Stimulated activated CD4-positive, alpha-beta T cell treated with anti-CD3 and anti-CD28 coated beads, Interleukin-12 subunit alpha, Interleukin-12 subunit beta, amount 100 ng/mL, for 48 hours (primary cell): ENCODE results near the gene IL17B.

Experiments used
- DNase-seq, 3 donors: peaks; one replicate each; pipeline ENCODE4 v3.0.0-alpha.2; 2020; ENCODE audit warnings: low read depth in 2 of 3, low spot score in 1 of 3

The IL17B gene

GRCh38 chr5:149324641-149325040 lies 54.5 kb downstream of the IL17B start:
- DNase-seq = no peak
